ENCODE measurements around the gene CRAT.

DNA sequence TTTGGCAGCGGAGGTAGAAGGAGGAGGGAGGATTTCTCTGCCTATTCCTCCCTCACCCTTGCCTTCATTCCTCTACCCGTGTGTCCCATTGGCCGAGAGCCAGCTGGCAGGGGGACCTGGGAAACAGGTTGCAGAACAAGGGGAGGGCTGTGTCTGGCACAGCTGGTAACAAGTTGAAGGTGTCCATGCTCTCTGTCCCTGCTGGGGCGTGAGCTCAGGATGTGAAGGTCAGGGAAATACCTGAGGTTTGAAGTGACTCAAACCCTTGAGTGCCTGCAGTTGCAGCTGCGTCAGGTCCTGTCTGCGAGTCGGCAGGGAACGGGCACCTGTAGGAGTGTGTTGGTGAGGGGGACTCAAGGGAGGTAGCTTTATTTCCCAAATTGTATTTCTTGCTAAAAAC is 58.0 kb downstream of the CRAT start:
- TF ChIP-seq, protein P1, sequence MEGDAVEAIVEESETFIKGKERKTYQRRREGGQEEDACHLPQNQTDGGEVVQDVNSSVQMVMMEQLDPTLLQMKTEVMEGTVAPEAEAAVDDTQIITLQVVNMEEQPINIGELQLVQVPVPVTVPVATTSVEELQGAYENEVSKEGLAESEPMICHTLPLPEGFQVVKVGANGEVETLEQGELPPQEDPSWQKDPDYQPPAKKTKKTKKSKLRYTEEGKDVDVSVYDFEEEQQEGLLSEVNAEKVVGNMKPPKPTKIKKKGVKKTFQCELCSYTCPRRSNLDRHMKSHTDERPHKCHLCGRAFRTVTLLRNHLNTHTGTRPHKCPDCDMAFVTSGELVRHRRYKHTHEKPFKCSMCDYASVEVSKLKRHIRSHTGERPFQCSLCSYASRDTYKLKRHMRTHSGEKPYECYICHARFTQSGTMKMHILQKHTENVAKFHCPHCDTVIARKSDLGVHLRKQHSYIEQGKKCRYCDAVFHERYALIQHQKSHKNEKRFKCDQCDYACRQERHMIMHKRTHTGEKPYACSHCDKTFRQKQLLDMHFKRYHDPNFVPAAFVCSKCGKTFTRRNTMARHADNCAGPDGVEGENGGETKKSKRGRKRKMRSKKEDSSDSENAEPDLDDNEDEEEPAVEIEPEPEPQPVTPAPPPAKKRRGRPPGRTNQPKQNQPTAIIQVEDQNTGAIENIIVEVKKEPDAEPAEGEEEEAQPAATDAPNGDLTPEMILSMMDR (IDR thresholded peaks at IDR 0.05; ENCODE audit: poor library complexity) = no peak
- TF ChIP-seq EZH2phosphoT487 (IDR thresholded peaks at IDR 0.05; ENCODE audit: low read depth, severe bottlenecking, unreplicated experiment) = no peak

Data from hepatocyte (in vitro differentiated cells).